GM23248 (cell line): Measurements from ENCODE around the gene LDLRAD4.

Source experiments
- EZH2 ChIP-seq: fragments of 200-600 bp; sonication (generic); IDR thresholded peaks from 2 replicates; pipeline ENCODE4 v1.6.1; 2018; ENCODE audit warnings: antibody characterized with exemption, mild to moderate bottlenecking; ENCODE audit not compliant: insufficient read depth, poor library complexity, severe bottlenecking
- EZH2phosphoT487 ChIP-seq: fragments of 200-600 bp; sonication (generic); IDR thresholded peaks from 2 replicates; pipeline ENCODE4 v1.6.1; 2018; ENCODE audit warnings: antibody characterized with exemption, moderate library complexity, mild to moderate bottlenecking, low read depth; ENCODE audit not compliant: insufficient read depth

DNA sequence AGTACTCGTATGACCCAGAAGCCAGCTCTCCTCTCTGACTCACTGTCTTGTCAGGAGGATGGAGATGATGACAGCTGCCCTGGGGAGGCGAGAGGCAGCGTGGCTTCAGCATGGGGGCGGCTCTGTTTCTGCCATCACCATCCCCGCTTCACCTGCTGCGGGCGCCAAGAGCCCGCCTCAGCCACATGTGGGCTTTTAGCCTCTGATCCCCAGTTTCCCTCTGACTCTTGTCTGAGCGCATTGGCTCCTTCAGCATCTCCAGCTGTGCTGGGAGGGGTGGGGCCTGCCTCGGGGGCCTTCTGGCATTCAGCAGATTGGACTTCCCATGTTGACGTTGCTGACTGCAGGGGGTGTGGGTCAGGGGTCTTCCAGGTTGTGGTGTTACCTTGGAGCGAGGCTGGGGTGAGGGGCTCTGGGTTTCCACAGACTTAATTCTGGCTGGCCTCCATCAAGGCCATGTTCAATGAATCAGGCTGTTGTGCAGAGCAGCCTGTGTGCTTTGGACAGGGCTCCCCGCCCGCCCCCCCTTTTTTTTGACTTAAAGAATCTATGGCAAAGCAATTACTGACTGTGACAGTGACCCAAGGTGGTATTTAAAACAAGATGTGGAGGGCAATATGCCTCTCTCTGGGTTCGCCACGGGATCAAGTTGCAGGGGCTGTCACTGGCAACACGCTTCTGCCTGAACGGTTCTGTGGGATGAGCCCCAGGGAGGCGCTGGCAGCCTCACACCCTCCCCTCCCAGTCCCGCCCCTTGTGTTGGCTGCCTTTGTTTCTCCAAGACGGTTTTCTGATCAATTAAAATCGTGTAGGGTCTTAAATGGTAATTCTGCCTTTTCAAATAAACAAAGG, 228.3 kb downstream of the LDLRAD4 start:
- TF ChIP-seq EZH2 (no peak), EZH2phosphoT487 (no peak)
